SK-N-SH treated with all-trans-retinoic acid at 6 μM for 48 hours (cell line): Measurements from ENCODE around the gene CHRNA4.

ENCODE experiments used
- ARNTL ChIP-seq: fragments of 450-650 bp; formaldehyde crosslinking; IDR thresholded peaks from 2 replicates; pipeline ENCODE4 v1.5.0; 2020; ENCODE audit warnings: low read depth, mild to moderate bottlenecking, moderate library complexity, borderline replicate concordance
- CSDC2 ChIP-seq: fragments of 250-450 bp; sonication (Bioruptor Pico); IDR thresholded peaks from 2 replicates; pipeline ENCODE4 v1.5.0; 2020; ENCODE audit warnings: mild to moderate bottlenecking, moderate library complexity
- ESRRG ChIP-seq: fragments of 250-450 bp; sonication (Bioruptor Pico); IDR thresholded peaks from 2 replicates; pipeline ENCODE4 v1.6.1; 2021; ENCODE audit warnings: mild to moderate bottlenecking
- TOX ChIP-seq: fragments of 250-450 bp; sonication (Bioruptor Pico); IDR thresholded peaks from 2 replicates; pipeline ENCODE4 v1.8.0; 2021; ENCODE audit warnings: mild to moderate bottlenecking, moderate library complexity, borderline replicate concordance
- ZFP30 ChIP-seq: fragments of 450-650 bp; formaldehyde crosslinking; IDR thresholded peaks from 2 replicates; pipeline ENCODE4 v1.5.0; 2022; ENCODE audit warnings: mild to moderate bottlenecking, moderate library complexity

GRCh38 chr20:63382551-63383300 lies 21.6 kb upstream of the CHRNA4 start:
- TF ChIP-seq CSDC2 (CRISPR knock-in tag) = no peak
- TF ChIP-seq TOX (CRISPR knock-in tag) = no peak
- no peak for TF ChIP-seq ARNTL (CRISPR knock-in tag)
- no peak for TF ChIP-seq ZFP30 (CRISPR knock-in tag)
- TF ChIP-seq ESRRG (CRISPR knock-in tag) = no peak
